GM18867 (cell line): ENCODE results near the gene ZKSCAN2.

Source experiments
- ATAC-seq: cut with Tn5 transposase; IDR thresholded peaks from one replicate; pipeline ENCODE4 v1.9.1; 2021; ENCODE audit warnings: mild to moderate bottlenecking, moderate library complexity; ENCODE audit not compliant: unreplicated experiment

ZKSCAN2 gene

GRCh38 chr16:25224731-25225319, 32.8 kb downstream of the ZKSCAN2 start:
- no peak for ATAC-seq

- ATAC-seq: no peak
Measured at GRCh38 chr16:25223964-25224363, 33.7 kb downstream of the ZKSCAN2 start.

DNA sequence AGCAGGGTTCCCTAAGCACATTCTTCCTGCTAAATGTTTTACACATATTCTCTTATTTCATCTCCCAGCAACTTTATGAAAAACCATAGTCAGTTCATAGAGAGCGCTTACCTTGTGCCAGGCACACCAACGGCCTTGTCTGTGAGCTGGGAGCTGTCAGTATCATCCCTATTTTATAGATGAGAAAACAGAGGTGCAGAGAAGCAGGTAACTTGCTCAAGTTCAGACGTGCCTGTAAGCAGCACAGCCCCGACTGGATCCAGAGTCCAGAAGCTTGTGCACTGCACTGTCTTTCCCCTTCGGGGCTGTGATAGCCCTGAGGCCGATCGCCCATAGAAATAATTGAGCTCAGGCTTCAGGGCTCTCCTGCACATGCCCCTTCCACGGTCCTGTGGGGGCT, 34.7 kb downstream of the ZKSCAN2 start:
- ATAC-seq: no peak

- ATAC-seq: no peak
Measured at GRCh38 chr16:25219070-25219737, 38.4 kb downstream of the ZKSCAN2 start.

- ATAC-seq: no peak
Measured at GRCh38 chr16:25217921-25218320, 39.7 kb downstream of the ZKSCAN2 start.

DNA sequence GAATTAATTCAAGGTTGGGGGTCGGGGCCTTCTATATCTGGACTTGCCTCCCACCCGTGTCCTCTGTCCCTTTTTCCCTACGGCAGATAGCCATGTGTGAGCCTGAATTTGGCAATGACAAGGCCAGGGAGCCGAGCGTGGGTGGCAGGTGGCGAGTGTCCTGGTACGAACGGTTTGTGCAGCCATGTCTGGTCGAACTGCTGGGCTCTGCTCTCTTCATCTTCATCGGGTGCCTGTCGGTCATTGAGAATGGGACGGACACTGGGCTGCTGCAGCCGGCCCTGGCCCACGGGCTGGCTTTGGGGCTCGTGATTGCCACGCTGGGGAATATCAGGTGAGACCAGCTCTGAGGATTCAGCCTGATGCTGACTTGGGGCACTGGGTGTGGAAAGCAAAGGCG, 40.5 kb downstream of the ZKSCAN2 start:
- ATAC-seq: no peak

DNA sequence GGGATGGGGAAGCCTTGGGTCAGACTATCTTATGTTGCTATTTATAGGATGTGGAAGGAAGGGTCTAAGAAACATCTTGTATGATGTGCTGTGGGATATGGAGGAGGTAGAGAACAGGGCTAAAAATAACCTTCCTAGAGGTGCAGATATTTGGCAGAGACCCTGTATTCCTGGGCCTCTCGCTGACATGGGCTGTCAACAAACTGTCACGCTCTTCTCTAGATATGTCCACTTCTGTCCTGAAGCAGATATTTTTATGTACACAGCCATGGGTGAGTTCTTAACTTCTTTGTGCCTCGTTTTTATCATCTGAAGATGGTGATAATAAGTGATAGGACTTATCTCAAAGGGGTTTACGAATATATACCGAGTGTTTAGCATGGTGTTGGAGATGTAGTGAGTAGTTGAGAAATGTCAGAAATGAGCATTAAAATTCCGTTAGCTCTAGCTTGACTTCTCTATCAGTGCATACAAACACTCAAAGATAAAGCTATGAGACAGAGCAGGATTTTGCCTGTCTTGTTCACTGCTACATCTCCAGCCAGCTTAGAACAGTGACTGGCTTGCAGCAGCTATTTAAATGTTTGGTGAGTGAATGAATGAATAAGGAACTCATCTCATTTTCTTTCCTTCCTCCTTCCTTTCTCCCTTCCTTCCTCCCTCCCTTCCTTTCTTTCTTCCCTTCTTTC, 43.8 kb downstream of the ZKSCAN2 start:
- no peak for ATAC-seq

GRCh38 chr16:25212636-25213035, 45.0 kb downstream of the ZKSCAN2 start:
- no peak for ATAC-seq

DNA sequence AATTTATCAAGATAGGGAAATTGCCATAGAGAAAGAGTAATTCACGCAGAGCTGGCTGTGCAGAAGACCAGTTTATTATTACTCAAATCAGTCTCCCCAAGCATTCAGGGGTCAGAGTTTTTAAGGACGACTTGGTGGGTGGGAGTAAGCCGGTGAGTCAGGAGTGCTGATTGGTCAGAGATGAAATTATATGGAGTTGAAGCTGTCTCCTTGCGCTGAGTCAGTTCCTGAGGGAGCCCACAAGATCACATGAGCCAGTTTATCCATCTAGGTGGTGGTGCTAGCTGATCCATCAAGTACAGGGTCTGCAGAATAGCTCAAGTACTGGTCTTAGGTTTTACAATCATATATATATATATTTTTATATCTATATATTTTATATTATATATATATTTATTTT, 46.9 kb downstream of the ZKSCAN2 start:
- ATAC-seq: no peak

DNA sequence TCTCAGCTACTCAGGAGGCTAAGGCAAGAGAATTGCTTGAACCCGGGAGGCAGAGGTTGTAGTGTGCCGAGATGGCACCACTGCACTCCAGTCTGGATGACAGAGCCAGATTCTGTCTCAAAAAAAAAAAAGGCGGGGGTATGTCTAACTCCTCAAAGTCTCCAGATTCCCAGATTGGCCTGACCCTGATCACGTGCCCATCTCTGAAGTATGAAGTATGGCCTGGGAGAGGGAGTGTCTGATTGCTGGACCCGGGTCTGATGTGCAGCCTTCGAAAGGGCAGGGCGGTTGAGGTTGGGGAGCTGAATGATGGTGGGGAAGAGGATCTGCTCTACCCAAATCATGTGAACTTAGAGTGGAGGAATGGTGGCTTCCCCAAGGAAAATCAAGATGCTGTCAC, 58.2 kb downstream of the ZKSCAN2 start:
- ATAC-seq: no peak

GRCh38 chr16:25198021-25198420, 59.6 kb downstream of the ZKSCAN2 start:
- no peak for ATAC-seq

- ATAC-seq: no peak
Measured at GRCh38 chr16:25194273-25194878, 63.3 kb downstream of the ZKSCAN2 start.

DNA sequence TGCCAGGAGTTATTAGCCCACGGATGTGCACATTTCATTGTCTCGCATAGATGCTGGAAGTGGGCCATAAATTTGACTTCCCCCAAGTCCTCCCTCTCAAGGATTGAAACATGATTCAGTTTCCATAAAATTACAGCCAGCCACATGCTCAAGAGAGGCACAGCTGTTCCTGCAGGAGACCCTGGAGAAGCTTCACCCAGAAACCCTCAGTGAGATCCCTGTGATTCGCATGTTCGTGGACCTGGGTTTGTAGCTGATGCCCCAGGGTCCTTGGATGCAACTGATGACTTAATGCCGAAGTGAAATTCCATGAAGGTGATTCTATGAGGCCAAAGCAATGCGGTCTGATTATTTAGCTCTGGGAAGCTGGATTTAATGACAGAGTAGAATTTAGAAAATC, 65.5 kb downstream of the ZKSCAN2 start:
- no peak for ATAC-seq

- no peak for ATAC-seq
Measured at GRCh38 chr16:25189305-25189704, 68.3 kb downstream of the ZKSCAN2 start.

DNA sequence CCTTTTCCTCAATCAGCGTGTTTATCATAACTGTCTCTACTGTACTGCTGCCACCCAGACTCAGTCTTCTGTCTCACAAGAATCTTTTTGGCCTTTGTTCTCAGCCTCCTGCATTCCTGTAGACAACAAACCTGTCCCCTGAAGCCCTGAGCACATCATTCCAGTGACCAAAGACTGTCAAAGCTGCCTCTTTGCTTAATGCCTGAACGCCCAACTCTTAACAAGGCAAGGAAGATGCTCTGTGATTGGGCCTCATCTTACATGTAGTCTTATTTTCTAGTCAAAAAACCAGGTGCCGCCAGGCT, 70.2 kb downstream of the ZKSCAN2 start:
- ATAC-seq: no peak
